ENCODE results near the gene REC8.

REC8 gene

DNA sequence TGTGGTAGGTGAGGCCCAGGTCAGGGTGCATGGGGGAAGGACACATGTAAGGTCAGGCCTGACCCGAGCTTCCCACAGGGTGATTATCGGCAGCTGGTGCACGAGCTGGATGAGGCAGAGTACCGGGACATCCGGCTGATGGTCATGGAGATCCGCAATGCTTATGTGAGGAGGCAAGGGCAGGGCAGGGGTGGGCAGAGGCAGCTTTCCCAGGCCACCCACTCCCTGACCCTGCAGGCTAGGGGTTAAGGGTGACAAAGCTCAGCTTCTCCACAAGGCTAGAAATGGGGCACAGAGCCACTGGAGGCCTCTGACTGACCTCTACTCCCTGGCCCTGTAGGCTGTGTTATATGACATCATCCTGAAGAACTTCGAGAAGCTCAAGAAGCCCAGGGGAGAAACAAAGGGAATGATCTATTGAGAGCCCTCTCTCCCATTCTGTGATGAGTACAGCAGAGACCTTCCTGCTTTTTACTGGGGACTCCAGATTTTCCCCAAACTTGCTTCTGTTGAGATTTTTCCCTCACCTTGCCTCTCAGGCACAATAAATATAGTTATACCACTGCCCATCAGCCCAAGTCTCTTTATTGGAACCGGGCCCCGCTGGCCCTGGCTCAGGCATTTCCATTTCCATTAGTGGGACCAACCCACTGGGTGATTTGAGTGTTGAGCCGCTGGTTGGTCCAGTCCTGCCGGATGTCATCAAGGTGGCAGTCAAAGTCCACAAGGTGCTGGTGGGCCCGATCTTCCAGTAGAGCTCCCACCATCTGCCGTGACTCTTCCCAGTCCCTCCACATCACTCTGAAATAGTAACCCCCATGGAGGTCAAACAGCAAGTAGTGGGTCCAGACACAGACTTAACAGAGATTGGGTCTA lies 33.2 kb upstream of the REC8 start:
- peak in 2 of 4 experiments; percentile 22 to 32 for DNase-seq

GRCh38 chr14:24139272-24139934 lies 32.5 kb upstream of the REC8 start:
- DNase-seq = no peak

GRCh38 chr14:24141097-24141880 lies 30.6 kb upstream of the REC8 start, which contains the start of gene EMC9:
EMC9 (minus strand) TSS chr14:24141591; CDS start chr14:24141304, 287 bp downstream.
- peak; percentile 100 for DNase-seq

DNA sequence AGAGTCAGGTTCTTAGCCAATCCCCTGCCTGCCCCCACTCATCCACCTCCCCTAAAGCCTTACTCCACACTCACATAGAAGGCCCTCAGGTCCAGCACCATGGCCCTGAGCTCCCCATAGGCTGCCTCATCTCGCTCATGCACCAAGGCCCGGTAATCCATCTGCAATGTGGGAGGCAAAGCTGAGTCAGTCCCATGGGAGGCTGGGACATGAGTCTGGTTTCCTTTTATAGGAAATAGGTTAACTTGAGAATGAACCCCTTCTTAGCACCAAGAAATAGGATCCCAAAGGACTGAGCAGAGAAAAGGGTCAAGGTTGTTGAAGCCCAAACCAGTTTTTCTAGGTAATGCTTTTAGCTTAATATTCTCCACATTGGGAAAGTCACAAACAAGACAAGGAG lies 28.4 kb upstream of the REC8 start:
- peak in 2 of 4 experiments; percentile 29 to 31 for DNase-seq

DNA sequence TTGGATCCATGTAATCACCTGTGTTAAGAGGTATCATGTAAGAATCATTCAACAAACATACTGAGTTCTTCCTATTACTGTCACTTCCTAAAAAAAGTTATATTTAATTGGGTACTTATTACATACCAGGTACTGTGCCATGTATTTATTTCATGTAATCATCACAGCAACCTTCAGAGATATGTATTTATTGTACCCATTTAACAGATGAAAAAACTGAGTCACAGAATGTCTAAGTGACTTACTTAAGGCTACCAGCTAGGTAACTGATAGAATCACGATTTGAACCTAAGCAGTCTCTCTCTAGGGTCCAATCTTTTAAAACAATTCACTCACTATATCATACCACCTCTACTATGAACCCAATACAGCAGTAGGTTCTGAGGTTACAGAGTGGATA lies 27.4 kb upstream of the REC8 start:
- DNase-seq = no peak

- DNase-seq = no peak
Observed at GRCh38 chr14:24145219-24145618, 26.7 kb upstream of the REC8 start.

DNA sequence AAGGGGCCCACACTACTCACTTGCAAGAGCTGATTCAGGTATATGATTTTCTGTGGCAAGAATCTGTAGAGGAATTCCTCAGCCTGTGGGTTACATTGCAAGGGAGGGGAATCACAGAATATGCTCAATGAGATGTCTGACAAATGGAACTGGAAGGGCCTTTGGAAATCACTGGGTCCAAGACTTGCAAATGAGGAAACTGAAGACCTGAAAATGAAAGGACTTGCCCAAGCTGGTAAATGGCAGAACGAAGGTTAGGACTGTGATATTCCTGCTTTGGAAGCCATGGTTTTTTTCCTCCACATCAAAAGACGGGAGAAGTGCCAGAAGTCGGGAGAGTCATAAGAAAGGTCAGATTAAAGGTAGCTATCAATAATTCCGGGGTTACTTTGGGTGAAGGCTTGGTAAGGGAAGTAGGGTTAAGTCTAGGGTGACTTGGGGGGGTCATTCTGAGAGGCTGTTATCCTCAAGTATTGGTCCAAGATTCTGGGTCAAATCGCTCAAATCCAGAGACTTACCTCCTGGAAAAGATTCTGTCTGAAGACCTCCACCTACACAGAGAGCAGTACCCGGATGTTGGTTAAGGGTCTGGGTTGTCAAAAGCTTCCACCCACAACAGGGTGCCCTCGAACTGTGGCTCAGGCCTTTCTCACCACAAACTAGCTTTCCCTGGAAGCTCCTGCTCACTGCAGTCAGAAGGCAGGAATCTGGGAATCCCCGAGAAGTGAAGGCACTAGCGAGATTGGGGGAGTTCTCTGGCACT lies 26.0 kb upstream of the REC8 start:
- peak; percentile 14 to 52 (median 44) for DNase-seq

GRCh38 chr14:24146453-24146977 lies 25.4 kb upstream of the REC8 start, which contains the start of gene PSME2:
PSME2 (minus strand) TSS chr14:24146610; CDS start chr14:24146581, 29 bp downstream.
- DNase-seq = peak; percentile 95 to 98 (median 97)

- DNase-seq = peak; percentile 98 to 99 (median 99)
Observed at GRCh38 chr14:24146978-24147760, 24.7 kb upstream of the REC8 start, which contains the start of gene RNF31. RNF31 (plus strand) TSS chr14:24147498; CDS start chr14:24147699, 201 bp downstream.

DNA sequence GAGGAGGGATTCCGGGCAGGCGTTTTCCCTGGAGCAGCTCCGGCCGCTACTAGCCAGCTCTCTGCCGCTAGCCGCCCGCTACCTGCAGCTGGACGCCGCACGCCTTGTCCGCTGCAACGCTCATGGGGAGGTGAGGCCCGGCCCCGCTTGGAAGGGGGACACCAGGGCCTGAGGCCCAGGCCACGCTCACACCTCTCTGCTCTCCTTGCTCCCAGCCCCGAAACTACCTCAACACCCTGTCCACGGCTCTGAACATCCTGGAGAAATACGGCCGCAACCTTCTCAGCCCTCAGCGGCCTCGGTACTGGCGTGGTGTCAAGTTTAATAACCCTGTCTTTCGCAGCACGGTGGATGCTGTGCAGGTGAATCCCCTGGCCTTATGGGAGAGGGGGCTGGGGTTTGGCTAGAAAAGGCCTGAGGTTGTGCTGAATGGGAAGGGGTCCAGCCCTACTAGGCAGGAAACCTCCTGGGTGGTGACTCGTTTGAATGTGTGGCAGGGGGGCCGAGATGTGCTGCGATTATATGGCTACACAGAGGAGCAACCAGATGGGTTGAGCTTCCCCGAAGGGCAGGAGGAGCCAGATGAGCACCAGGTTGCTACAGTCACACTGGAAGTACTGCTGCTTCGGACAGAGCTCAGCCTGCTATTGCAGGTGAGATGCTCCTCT lies 24.0 kb upstream of the REC8 start:
- no peak for DNase-seq

DNA sequence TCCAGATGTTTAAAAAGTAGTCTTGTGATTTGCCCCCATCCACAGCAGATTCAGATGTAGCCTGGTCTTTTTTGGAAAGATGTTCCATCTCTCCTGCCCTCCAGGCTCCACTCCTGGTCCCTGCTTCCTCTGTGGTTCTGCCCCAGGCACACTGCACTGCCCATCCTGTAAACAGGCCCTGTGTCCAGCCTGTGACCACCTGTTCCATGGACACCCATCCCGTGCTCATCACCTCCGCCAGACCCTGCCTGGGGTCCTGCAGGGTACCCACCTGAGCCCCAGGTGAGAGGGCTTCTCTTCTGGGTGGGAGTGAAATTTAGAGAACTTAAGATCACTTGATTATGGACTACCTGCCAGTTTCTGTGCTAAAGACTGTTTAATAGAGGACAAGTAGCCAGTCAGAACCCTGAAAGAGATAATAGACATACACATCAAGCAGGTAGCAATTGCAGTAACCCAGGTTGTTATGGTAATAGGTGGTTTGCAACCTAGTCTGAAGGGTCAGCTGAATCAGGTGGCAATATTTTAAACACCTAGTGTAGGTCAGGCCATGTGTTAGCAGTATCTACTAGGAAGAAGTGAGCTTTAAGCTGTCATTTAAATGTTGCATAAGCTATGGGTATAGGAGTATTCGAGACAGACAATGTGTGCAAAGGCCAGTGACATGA lies 22.4 kb upstream of the REC8 start:
- DNase-seq = no peak

- DNase-seq = no peak
Observed at GRCh38 chr14:24150061-24150460, 21.8 kb upstream of the REC8 start.

DNA sequence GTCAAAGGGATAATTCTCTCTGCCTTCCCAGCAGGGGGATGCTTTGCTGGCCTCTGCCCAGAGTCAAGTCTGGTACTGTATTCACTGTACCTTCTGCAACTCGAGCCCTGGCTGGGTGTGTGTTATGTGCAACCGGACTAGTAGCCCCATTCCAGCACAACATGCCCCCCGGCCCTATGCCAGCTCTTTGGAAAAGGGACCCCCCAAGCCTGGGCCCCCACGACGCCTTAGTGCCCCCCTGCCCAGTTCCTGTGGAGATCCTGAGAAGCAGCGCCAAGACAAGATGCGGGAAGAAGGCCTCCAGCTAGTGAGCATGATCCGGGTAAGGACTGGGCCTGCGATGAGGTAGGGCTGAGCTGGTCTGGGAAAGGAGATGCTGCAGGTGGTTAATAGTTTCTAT lies 21.3 kb upstream of the REC8 start:
- no peak for DNase-seq

DNA sequence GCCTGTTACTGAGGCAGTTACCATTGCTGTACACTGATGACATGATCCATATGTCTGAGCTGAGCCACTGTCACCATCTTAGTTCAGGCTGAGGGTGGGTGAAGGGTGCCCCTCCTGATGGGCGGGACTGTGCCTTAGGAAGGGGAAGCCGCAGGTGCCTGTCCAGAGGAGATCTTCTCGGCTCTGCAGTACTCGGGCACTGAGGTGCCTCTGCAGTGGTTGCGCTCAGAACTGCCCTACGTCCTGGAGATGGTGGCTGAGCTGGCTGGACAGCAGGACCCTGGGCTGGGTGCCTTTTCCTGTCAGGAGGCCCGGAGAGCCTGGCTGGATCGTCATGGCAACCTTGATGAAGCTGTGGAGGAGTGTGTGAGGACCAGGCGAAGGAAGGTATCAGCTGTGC lies 20.9 kb upstream of the REC8 start:
- DNase-seq = no peak

GRCh38 chr14:24151404-24152080 lies 20.3 kb upstream of the REC8 start:
- no peak for DNase-seq

DNA sequence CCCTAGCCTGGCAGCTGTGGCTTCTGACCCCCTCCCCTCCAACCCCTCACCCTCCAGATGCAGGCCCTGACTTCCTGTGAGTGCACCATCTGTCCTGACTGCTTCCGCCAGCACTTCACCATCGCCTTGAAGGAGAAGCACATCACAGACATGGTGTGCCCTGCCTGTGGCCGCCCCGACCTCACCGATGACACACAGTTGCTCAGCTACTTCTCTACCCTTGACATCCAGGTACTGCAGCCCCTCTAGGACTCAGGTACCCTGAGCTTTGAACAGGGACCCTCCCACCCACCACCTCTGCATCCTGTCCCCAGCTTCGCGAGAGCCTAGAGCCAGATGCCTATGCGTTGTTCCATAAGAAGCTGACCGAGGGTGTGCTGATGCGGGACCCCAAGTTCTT lies 16.8 kb upstream of the REC8 start:
- no peak for DNase-seq

DNA sequence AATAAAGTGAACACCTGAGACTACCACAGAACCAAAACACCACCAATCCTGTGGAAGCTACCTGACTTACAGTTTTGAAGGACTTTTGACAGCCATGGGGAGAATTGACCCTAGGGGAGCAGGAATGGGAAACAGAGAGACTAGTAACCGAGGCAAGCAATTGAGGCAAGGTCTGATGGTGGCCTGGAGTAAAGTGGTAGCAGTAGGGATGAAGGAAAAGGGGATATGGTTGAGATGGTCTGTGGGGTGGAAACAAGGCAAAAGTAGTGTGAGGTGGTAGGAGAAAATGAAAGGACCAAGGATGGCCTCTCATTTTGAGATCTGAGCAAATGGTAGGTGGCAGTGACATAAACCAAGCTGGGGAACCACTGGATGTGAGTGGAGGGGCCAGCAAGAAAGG lies 15.0 kb upstream of the REC8 start:
- no peak for DNase-seq

GRCh38 chr14:24157331-24157730 lies 14.5 kb upstream of the REC8 start:
- DNase-seq = no peak

Data from suppressor macrophage (primary cell).